Caco-2 (cell line): ENCODE results near the gene CYB561D1. TPM values are rescaled to one million over a fixed set of nuclear protein-coding genes. Genes with fewer than 3 reads are reported as not detected.
A peak's percentile ranks its signal among the peaks of the same experiment; 100 is the strongest.

Experiments
- BruUV-seq: library from RNA; stranded (reverse); fragments of 400-500 nt; replicated peaks from 2 replicates; lab custom pipeline; 2021; lab: Mats Ljungman, UMichigan
- CTCF ChIA-PET: fragments of 300-600 bp; sonication (Branson Sonifier 250); formaldehyde crosslinking; loops from one replicate; lab custom pipeline; 2022; ENCODE audit warnings: antibody characterized with exemption; lab: Charles Lee
- POLR2A ChIA-PET: fragments of 300-600 bp; sonication (Branson Sonifier 250); formaldehyde crosslinking; loops from one replicate; lab custom pipeline; 2022; ENCODE audit warnings: antibody characterized with exemption; lab: Charles Lee
- DNase-seq, 2 experiments: peaks; one replicate each; pipeline versions ENCODE4 v3.0.0 to v3.0.0-alpha.2; 2020 to 2022
- H3K27me3 ChIP-seq: replicated peaks from 2 replicates; pipeline ENCODE4 v1.6.0; 2011; ENCODE audit warnings: low read length; ENCODE audit not compliant: control insufficient read depth, insufficient read depth
- H3K36me3 ChIP-seq: 2 replicates; pipeline ENCODE4 v1.5.1; 2011; ENCODE audit warnings: low read length; ENCODE audit not compliant: control insufficient read depth, insufficient read depth
- H3K4me1 ChIP-seq: fragments of 250-450 bp; sonication (Bioruptor Pico); 2 replicates; pipeline ENCODE4 v1.5.1; 2020; ENCODE audit warnings: mild to moderate bottlenecking
- H3K4me3 ChIP-seq: 2 replicates; pipeline ENCODE4 v1.5.1; 2011; ENCODE audit warnings: low read depth, mild to moderate bottlenecking, control low read depth, low read length
- H3K9me3 ChIP-seq: fragments of 250-450 bp; sonication (Bioruptor Pico); 2 replicates; pipeline ENCODE4 v1.5.1; 2020; ENCODE audit warnings: mild to moderate bottlenecking, moderate library complexity
- H3K27ac Mint-ChIP-seq: one replicate; pipeline ENCODE4 v1.8.0; 2022; ENCODE audit warnings: mixed read lengths; ENCODE audit not compliant: unreplicated experiment
- H3K27me3 Mint-ChIP-seq: one replicate; pipeline ENCODE4 v1.8.0; 2022; ENCODE audit warnings: mixed read lengths; ENCODE audit not compliant: insufficient read depth, unreplicated experiment
- H3K36me3 Mint-ChIP-seq: one replicate; pipeline ENCODE4 v1.8.0; 2022; ENCODE audit warnings: mild to moderate bottlenecking, mixed read lengths; ENCODE audit not compliant: insufficient read depth, unreplicated experiment
- H3K4me1 Mint-ChIP-seq: one replicate; pipeline ENCODE4 v1.8.0; 2022; ENCODE audit warnings: low read depth, mixed read lengths; ENCODE audit not compliant: unreplicated experiment
- H3K4me3 Mint-ChIP-seq: one replicate; pipeline ENCODE4 v1.8.0; 2022; ENCODE audit warnings: mild to moderate bottlenecking, moderate library complexity, mixed read lengths; ENCODE audit not compliant: unreplicated experiment
- H3K9me3 Mint-ChIP-seq: one replicate; pipeline ENCODE4 v1.8.0; 2022; ENCODE audit warnings: mixed read lengths; ENCODE audit not compliant: unreplicated experiment
- CTCF ChIP-seq, 2 experiments: fragments of 200-600 bp in 1 of 2; IDR thresholded peaks; 1 replicate in 1 of 2; 2 replicates in 1 of 2; pipeline versions ENCODE4 v1.5.1 to v1.8.0; 2011 to 2022; ENCODE audit warnings: antibody characterized with exemption in 1 of 2, control low read depth in 1 of 2, inconsistent platforms in 1 of 2, low read depth in 1 of 2, low read length in 1 of 2, mild to moderate bottlenecking in 1 of 2, moderate library complexity in 1 of 2; ENCODE audit not compliant: insufficient read depth in 1 of 2, severe bottlenecking in 1 of 2, unreplicated experiment in 1 of 2
- intact Hi-C: fragments of 100-400 bp; cut with micrococcal nuclease; formaldehyde crosslinking; loops from one replicate; pipeline ENCODE4 v1.10.0; 2022; ENCODE audit not compliant: unreplicated experiment
- total RNA-seq: library from RNA; stranded (reverse); gene quantifications from 2 replicates; pipeline ENCODE4 v1.2.3, GENCODE V29; 2022

Gene CYB561D1
- total RNA-seq, 1 experiment from 2014 or later = 7.3 TPM

- intact Hi-C loops = no loop called here
- Histone ChIP-seq H3K4me1 (no peaks in the 10 kb centered on the region), H3K27me3 (no peaks in the 10 kb centered on the region), H3K36me3 (no peaks in the 10 kb centered on the region), H3K9me3 (no peaks in the 10 kb centered on the region), H3K4me3 (no peak overlapping the region)
- H3K9me3 Mint-ChIP-seq = no peaks in the 10 kb centered on the region
- H3K4me1 Mint-ChIP-seq = peaks cover 6% of the 10 kb centered on the region
- H3K4me3 Mint-ChIP-seq = peak overlapping the region; percentile 76
- H3K27ac Mint-ChIP-seq = no peak overlapping the region
- TF ChIP-seq CTCF (IDR thresholded peaks at IDR 0.05; ENCODE audit: insufficient read depth in 1 of 2, low read depth in 1 of 2, low read length in 1 of 2, severe bottlenecking in 1 of 2, unreplicated experiment in 1 of 2) = no peak
- no TSS peak for BruUV-seq
- H3K27me3 Mint-ChIP-seq = peaks cover 10% of the 10 kb centered on the region
- ChIA-PET CTCF (interaction anchor here (0.8 to 1.2 kb wide), 2 partner anchors 14 to 24 kb away, joined by 6 read pairs; partner anchors contain the start of gene CYB561D1), POLR2A (no interaction called here)
- DNase-seq = no peak
- no peaks in the 10 kb centered on the region for H3K36me3 Mint-ChIP-seq
Measured at GRCh38 chr1:109508001-109508872, 14.3 kb downstream of the CYB561D1 start.

- CTCF ChIA-PET = interaction anchor here (1.2 kb wide), 1 partner anchor 24 kb away, joined by 6 read pairs; no protein-coding TSS in a partner anchor
Measured at GRCh38 chr1:109508873-109509175, 14.9 kb downstream of the CYB561D1 start.

More at GRCh38 chr1:109508873-109509175, 14.9 kb downstream of the CYB561D1 start:
- POLR2A ChIA-PET = no interaction called here
- H3K27ac Mint-ChIP-seq = no peak overlapping the region
- DNase-seq = no peak
- H3K36me3 ChIP-seq = no peaks in the 10 kb centered on the region
- TF ChIP-seq CTCF (IDR thresholded peaks at IDR 0.05; ENCODE audit: insufficient read depth in 1 of 2, low read depth in 1 of 2, low read length in 1 of 2, severe bottlenecking in 1 of 2, unreplicated experiment in 1 of 2) = no peak
- peak overlapping the region; percentile 76 for H3K4me3 Mint-ChIP-seq
- no peaks in the 10 kb centered on the region for H3K4me1 ChIP-seq
- intact Hi-C loops = no loop called here
- H3K9me3 ChIP-seq = no peaks in the 10 kb centered on the region
- no peaks in the 10 kb centered on the region for H3K9me3 Mint-ChIP-seq
- peaks cover 6% of the 10 kb centered on the region for H3K4me1 Mint-ChIP-seq
- peaks cover 10% of the 10 kb centered on the region for H3K27me3 Mint-ChIP-seq
- no TSS peak for BruUV-seq
- H3K4me3 ChIP-seq = peak overlapping the region; percentile 45
- H3K36me3 Mint-ChIP-seq = no peaks in the 10 kb centered on the region
- H3K27me3 ChIP-seq = no peaks in the 10 kb centered on the region
